K562 (cell line): ENCODE measurements around the gene GAPT. TPM values are rescaled to one million over a fixed set of nuclear protein-coding genes. Genes with fewer than 3 reads are reported as not detected.

Source experiments
- ATAC-seq: fragments of 200-7000 bp; cut with Tn5 transposase; 3 replicates; pipeline ENCODE4 v1.9.1; 2020; ENCODE audit warnings: moderate library complexity
- BruUV-seq: library from RNA; stranded (reverse); fragments of 400-500 nt; replicated peaks from 2 replicates; lab custom pipeline; 2021; lab: Mats Ljungman, UMichigan
- CTCF ChIA-PET: fragments of 300-600 bp; formaldehyde crosslinking; extraction: SDS; loops from one replicate; lab custom pipeline; 2021; ENCODE audit warnings: low intra/inter-chr PET ratio; lab: Yijun Ruan, JAX
- POLR2A ChIA-PET: fragments of 300-600, 350-650 bp; sonication (Branson Sonifier 250); formaldehyde crosslinking; extraction: SDS; loops from one replicate; lab custom pipeline; 2021; ENCODE audit warnings: antibody characterized with exemption, inconsistent platforms; lab: Yijun Ruan, JAX
- DNase-seq, 4 experiments: peaks; one replicate each; pipeline versions ENCODE4 v3.0.0 to v3.0.0-alpha.2; 2011 to 2018; ENCODE audit warnings: low spot score in 3 of 4, mixed read lengths in 3 of 4; ENCODE audit errors: extremely low read depth in 1 of 4
- FAIRE-seq: peaks from 2 replicates; lab custom pipeline; 2011; peaks lifted over from hg19 to GRCh38; lab: Jason Lieb, UNC
- H2AFZ ChIP-seq: 2 replicates; pipeline ENCODE4 v1.6.0; 2011; ENCODE audit warnings: low read depth, low read length, control low read depth, inconsistent platforms
- H3K27ac ChIP-seq: fragments of 200-600 bp; 3 replicates; pipeline ENCODE4 v1.8.0; 2011; ENCODE audit warnings: low read depth, mild to moderate bottlenecking, control low read depth, inconsistent platforms, low read length, moderate library complexity, mixed read lengths; ENCODE audit errors: extremely low read depth
- H3K27me3 ChIP-seq, 2 experiments: fragments of 300-600 bp in 1 of 2; 2 replicates in 1 of 2; 3 replicates in 1 of 2; pipeline versions ENCODE4 v1.6.0 to v1.8.0; 2011; ENCODE audit warnings: inconsistent platforms in 2 of 2, low read length in 2 of 2, mild to moderate bottlenecking in 1 of 2, mixed read lengths in 1 of 2, moderate library complexity in 1 of 2; ENCODE audit not compliant: control insufficient read depth in 2 of 2, insufficient read depth in 2 of 2
- H3K36me3 ChIP-seq: fragments of 300-600 bp; 3 replicates; pipeline ENCODE4 v1.8.0; 2011; ENCODE audit warnings: mild to moderate bottlenecking, low read length, inconsistent platforms; ENCODE audit not compliant: control insufficient read depth, insufficient read depth
- H3K4me1 ChIP-seq, 2 experiments: fragments of 200-600 bp in 1 of 2; replicated peaks in 1 of 2; 2 replicates in 1 of 2; 3 replicates in 1 of 2; pipeline versions ENCODE4 v1.5.1 to v1.8.0; 2011; ENCODE audit warnings: inconsistent platforms in 2 of 2, low read length in 2 of 2, mild to moderate bottlenecking in 1 of 2, mixed read lengths in 1 of 2, moderate library complexity in 1 of 2; ENCODE audit not compliant: control insufficient read depth in 2 of 2, insufficient read depth in 2 of 2
- H3K4me2 ChIP-seq: 2 replicates; pipeline ENCODE4 v1.6.1; 2011; ENCODE audit warnings: low read length, control low read depth, inconsistent platforms, mixed read lengths; ENCODE audit not compliant: insufficient read depth
- H3K4me3 ChIP-seq: fragments of 200-600 bp; sonication (generic), shearing (Covaris generic); 2 replicates; pipeline ENCODE4 v1.5.1; 2016; ENCODE audit warnings: control low read depth, inconsistent platforms
- H3K79me2 ChIP-seq: fragments of 200-600 bp; 3 replicates; pipeline ENCODE4 v1.8.0; 2011; ENCODE audit warnings: low read length, inconsistent platforms; ENCODE audit not compliant: control insufficient read depth, insufficient read depth
- H3K9ac ChIP-seq, 2 experiments: 2 replicates each; pipeline versions ENCODE4 v1.6.0 to v1.6.1; 2011; ENCODE audit warnings: low read depth in 2 of 2, low read length in 2 of 2, control low read depth in 1 of 2, inconsistent platforms in 1 of 2, mild to moderate bottlenecking in 1 of 2, mixed read lengths in 1 of 2; ENCODE audit not compliant: insufficient read depth in 1 of 2
- H3K9me1 ChIP-seq: one replicate; pipeline ENCODE4 v1.6.0; 2011; ENCODE audit warnings: inconsistent platforms, mild to moderate bottlenecking, low read length, moderate library complexity; ENCODE audit not compliant: control insufficient read depth, insufficient read depth
- H3K9me3 ChIP-seq: replicated peaks from 2 replicates; pipeline ENCODE4 v1.5.1; 2011; ENCODE audit warnings: low read depth, low read length, inconsistent platforms; ENCODE audit not compliant: control insufficient read depth, insufficient read depth
- H4K20me1 ChIP-seq: replicated peaks from 2 replicates; pipeline ENCODE4 v1.6.1; 2011; ENCODE audit warnings: low read length, inconsistent platforms, mixed read lengths; ENCODE audit not compliant: control insufficient read depth, insufficient read depth
- KLF16 ChIP-seq: IDR thresholded peaks from 2 replicates; pipeline ENCODE4 v1.6.1; 2016; ENCODE audit warnings: antibody characterized with exemption
- MEF2A ChIP-seq: IDR thresholded peaks from 2 replicates; pipeline ENCODE4 v1.6.1; 2011; ENCODE audit warnings: low read depth, mild to moderate bottlenecking, low read length, moderate library complexity; ENCODE audit not compliant: control insufficient read depth
- WGBS: fragments of 100-300 bp; shearing (Covaris generic); methylation state at CpG from one replicate; pipeline ENCODE4 v1.1.6; 2016; ENCODE audit warnings: low coverage, mixed read lengths; ENCODE audit not compliant: insufficient coverage; ENCODE audit errors: missing lambda C conversion rate; 5-methylcytosine and 5-hydroxymethylcytosine counted together
- in situ Hi-C: fragments of 300-500 bp; cut with MboI; formaldehyde crosslinking; loops from 4 replicates; pipeline ENCODE4 v1.15.0; 2018; ENCODE audit warnings: inconsistent platforms, mixed read lengths
- intact Hi-C: fragments of 100-400 bp; cut with micrococcal nuclease; formaldehyde crosslinking; loops from 2 replicates; pipeline ENCODE4 v1.14.2; 2022
- polyA plus RNA-seq, 8 experiments: library from polyadenylated mRNA; depleted of rRNA in 4 of 8; stranded (reverse) in 5 of 8; unstranded in 3 of 8; fragments of >200 nt; fragmentation: Nextera tagmentation in 2 of 8; fragmentation: Illumina TruSeq in 1 of 8; extraction: Ambion mirVana in 2 of 8; extraction: Trizol in 1 of 8; gene quantifications; 2 replicates each; pipeline versions ENCODE4 v1.2.1 to v1.2.3, GENCODE V29; 2011 to 2014; ENCODE audit warnings: inconsistent platforms in 1 of 8, missing spikeins in 1 of 8
- total RNA-seq, 7 experiments: library from RNA; depleted of rRNA in 6 of 7; stranded (reverse); fragments of >200 nt in 6 of 7; fragmentation: Illumina TruSeq in 2 of 7; extraction: Trizol in 2 of 7; gene quantifications; 2 replicates each; pipeline versions ENCODE4 v1.2.1 to v1.2.3, GENCODE V29; 2011 to 2021; ENCODE audit warnings: low replicate concordance in 1 of 7
- TF ChIP-seq, protein P1 (sequence below): fragments of 450-650 bp; IDR thresholded peaks from 2 replicates; pipeline ENCODE4 v1.6.1; 2018; ENCODE audit not compliant: partially characterized antibody

The GAPT gene
- total and polyA plus RNA-seq, 9 of the 15 experiments (the other 6 are each of a cell fraction or from before 2014, with no cell fraction given), result not detected

DNA sequence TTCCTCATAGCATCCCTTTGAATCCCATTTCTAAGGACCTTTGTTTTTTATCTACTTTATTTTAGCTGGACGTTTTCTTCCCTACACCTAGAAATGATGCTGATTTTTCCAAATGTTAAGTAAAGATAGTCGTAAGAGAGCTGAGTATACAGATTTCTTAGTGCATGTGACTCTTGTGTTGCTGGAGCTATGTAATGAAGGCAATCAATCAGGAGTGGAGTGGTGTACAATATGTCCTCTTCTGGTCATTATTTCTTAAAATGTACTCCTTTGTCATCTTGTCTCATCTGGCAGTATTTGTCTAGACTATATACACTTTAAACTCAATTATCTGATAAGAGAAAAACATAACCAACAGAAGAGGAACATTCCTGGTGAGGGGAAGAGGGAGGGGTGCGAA, 13.5 kb downstream of the GAPT start (continued):
- TF ChIP-seq, protein P1, sequence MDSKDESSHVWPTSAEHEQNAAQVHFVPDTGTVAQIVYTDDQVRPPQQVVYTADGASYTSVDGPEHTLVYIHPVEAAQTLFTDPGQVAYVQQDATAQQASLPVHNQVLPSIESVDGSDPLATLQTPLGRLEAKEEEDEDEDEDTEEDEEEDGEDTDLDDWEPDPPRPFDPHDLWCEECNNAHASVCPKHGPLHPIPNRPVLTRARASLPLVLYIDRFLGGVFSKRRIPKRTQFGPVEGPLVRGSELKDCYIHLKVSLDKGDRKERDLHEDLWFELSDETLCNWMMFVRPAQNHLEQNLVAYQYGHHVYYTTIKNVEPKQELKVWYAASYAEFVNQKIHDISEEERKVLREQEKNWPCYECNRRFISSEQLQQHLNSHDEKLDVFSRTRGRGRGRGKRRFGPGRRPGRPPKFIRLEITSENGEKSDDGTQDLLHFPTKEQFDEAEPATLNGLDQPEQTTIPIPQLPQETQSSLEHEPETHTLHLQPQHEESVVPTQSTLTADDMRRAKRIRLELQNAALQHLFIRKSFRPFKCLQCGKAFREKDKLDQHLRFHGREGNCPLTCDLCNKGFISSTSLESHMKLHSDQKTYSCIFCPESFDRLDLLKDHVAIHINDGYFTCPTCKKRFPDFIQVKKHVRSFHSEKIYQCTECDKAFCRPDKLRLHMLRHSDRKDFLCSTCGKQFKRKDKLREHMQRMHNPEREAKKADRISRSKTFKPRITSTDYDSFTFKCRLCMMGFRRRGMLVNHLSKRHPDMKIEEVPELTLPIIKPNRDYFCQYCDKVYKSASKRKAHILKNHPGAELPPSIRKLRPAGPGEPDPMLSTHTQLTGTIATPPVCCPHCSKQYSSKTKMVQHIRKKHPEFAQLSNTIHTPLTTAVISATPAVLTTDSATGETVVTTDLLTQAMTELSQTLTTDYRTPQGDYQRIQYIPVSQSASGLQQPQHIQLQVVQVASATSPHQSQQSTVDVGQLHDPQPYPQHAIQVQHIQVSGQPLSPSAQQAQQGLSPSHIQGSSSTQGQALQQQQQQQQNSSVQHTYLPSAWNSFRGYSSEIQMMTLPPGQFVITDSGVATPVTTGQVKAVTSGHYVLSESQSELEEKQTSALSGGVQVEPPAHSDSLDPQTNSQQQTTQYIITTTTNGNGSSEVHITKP, result no peak

DNA sequence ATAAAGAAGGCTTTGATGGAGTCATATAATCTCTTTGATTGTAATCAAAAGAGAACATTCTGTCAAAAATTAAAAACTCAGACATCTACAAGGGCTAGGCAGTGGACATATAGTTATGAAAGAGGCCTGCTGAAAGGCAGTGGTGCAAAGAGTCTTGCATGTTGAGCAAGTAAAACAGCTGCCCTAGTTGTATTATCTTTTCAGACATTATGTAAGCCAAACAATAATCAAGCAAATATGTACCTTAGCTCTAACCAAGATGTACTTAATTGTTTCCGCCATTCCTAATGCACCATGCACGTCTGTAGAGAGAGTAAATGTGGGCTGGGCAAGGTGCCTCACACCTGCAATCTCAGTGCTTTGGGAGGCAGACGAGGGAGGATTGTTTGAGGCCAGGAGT, 14.3 kb downstream of the GAPT start:
- Histone ChIP-seq H3K79me2 (no peaks in the 10 kb centered on the region), H3K9ac (no peak overlapping the region), H3K36me3 (no peaks in the 10 kb centered on the region), H3K27ac (no peak overlapping the region), H2AFZ (no peak overlapping the region), H3K4me1 (no peaks in the 10 kb centered on the region), H4K20me1 (no peaks in the 10 kb centered on the region), H3K27me3 (no peaks in the 10 kb centered on the region), H3K9me1 (no peaks in the 10 kb centered on the region), H3K9me3 (no peaks in the 10 kb centered on the region)
- DNase-seq (no peak), ATAC-seq (no peak)
- in situ Hi-C loops, result no loop called here
- ChIA-PET CTCF (no interaction called here), POLR2A (no interaction called here)
- no TSS peak for BruUV-seq
- 0% methylated on average over 3 of the region's 3 CpGs for WGBS
- TF ChIP-seq KLF16, result no peak
- TF ChIP-seq MEF2A, result no peak
- TF ChIP-seq, all 486 proteins: peak for 0
- intact Hi-C loops, result no loop called here
- H3K4me3 ChIP-seq, result no peak overlapping the region
- FAIRE-seq, result no peak
- no peak overlapping the region for H3K4me2 ChIP-seq
